ENCODE measurements around the gene OR4K17.
"Not testable (repeated sequence)": the region's sequence is repeated elsewhere in the genome, so short reads cannot be mapped to it uniquely, and the experiment has no call there.

Gene OR4K17, protein sequence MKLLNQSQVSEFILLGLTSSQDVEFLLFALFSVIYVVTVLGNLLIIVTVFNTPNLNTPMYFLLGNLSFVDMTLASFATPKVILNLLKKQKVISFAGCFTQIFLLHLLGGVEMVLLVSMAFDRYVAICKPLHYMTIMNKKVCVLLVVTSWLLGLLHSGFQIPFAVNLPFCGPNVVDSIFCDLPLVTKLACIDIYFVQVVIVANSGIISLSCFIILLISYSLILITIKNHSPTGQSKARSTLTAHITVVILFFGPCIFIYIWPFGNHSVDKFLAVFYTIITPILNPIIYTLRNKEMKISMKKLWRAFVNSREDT

GRCh38 chr14:20110438-20110837 is at the start of gene OR4K17:
TSS of gene OR4K17 (plus strand) at chr14:20110739. CDS start at chr14:20117500, 6,761 bp downstream.
- DNase-seq (ENCODE audit: low read depth): no peak
- no peak within 1 kb of the TSS for H3K4me3 ChIP-seq (ENCODE audit: low read depth, low read length)
- TF ChIP-seq CTCF (IDR thresholded peaks at IDR 0.05; ENCODE audit: low read depth, low read length, missing control alignments): no peak
- in situ Hi-C loops (cut with HindIII; ENCODE audit: low sequenced_read_pairs): no loop called here

GRCh38 chr14:20092050-20092449 is 18.5 kb upstream of the OR4K17 start:
- DNase-seq (ENCODE audit: low read depth): no peak
- no peak for TF ChIP-seq CTCF (IDR thresholded peaks at IDR 0.05; ENCODE audit: low read depth, low read length, missing control alignments)
- no peak overlapping the region for H3K4me3 ChIP-seq (ENCODE audit: low read depth, low read length)
- in situ Hi-C loops (cut with HindIII; ENCODE audit: low sequenced_read_pairs): no loop called here

DNA sequence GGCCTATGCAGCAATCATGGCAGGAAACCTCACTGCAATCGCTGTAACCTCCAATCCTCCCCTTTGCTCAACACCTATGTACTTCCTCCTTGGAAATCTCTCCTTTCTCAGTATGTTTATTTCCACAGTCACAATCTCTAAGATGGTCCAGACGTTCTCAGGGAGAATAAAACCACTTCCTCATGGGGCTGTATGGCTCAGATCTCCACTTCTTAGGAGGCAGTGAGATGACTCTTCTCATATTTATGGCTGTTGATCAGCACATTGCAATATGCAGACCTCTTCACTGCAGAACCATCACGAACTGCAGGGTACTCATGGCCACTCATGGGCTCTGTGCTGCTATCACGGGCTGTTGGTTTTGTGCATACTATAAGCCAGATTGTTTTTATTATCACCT is 17.1 kb upstream of the OR4K17 start:
- no peak for DNase-seq (ENCODE audit: low read depth)
- TF ChIP-seq CTCF (IDR thresholded peaks at IDR 0.05; ENCODE audit: low read depth, low read length, missing control alignments): no peak
- in situ Hi-C loops (cut with HindIII; ENCODE audit: low sequenced_read_pairs): no loop called here
- H3K4me3 ChIP-seq (ENCODE audit: low read depth, low read length): no peak overlapping the region

GRCh38 chr14:20098926-20099770 is 11.4 kb upstream of the OR4K17 start:
- H3K4me3 ChIP-seq (ENCODE audit: low read depth, low read length); DNase-seq (ENCODE audit: low read depth); in situ Hi-C loops (cut with HindIII; ENCODE audit: low sequenced_read_pairs): not testable (repeated sequence)

- H3K4me3 ChIP-seq (ENCODE audit: low read depth, low read length): no peak overlapping the region
- no peak for TF ChIP-seq CTCF (IDR thresholded peaks at IDR 0.05; ENCODE audit: low read depth, low read length, missing control alignments)
- no peak for DNase-seq (ENCODE audit: low read depth)
- in situ Hi-C loops (cut with HindIII; ENCODE audit: low sequenced_read_pairs): no loop called here
Observed at GRCh38 chr14:20112321-20112720, 1.8 kb downstream of the OR4K17 start.

DNA sequence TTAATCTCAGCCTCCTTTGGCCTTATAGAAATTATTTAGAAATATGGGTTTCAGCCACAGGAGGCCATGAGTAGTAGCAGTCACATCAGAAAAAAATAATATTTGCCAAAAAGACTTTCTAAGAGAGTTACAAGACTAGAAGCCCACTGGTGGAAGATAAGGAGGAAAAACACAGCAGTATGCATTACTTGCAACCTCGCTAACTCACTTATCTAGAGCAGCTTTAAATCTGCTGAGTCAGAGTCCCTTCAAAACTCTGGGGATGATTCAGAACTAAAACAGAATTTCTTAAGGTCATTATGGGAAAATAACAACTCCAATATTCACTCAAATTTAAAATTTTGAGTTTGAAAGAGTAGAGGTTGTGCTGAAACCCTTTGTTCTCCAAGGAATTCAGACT is 6.2 kb downstream of the OR4K17 start:
- TF ChIP-seq CTCF (IDR thresholded peaks at IDR 0.05; ENCODE audit: low read depth, low read length, missing control alignments): no peak
- in situ Hi-C loops (cut with HindIII; ENCODE audit: low sequenced_read_pairs): no loop called here
- H3K4me3 ChIP-seq (ENCODE audit: low read depth, low read length): no peak overlapping the region
- DNase-seq (ENCODE audit: low read depth): no peak

GRCh38 chr14:20118795-20119194 is 8.3 kb downstream of the OR4K17 start:
- no peak for DNase-seq (ENCODE audit: low read depth)
- in situ Hi-C loops (cut with HindIII; ENCODE audit: low sequenced_read_pairs): no loop called here

More at GRCh38 chr14:20118795-20119194, 8.3 kb downstream of the OR4K17 start:
- H3K4me3 ChIP-seq (ENCODE audit: low read depth, low read length): no peak overlapping the region
- TF ChIP-seq CTCF (IDR thresholded peaks at IDR 0.05; ENCODE audit: low read depth, low read length, missing control alignments): no peak
